Kidney (tissue), 14 donors: ENCODE results near the gene RARG. TPM values are rescaled to one million over a fixed set of nuclear protein-coding genes. Genes with fewer than 3 reads are reported as not detected.

Experiments
- DNase-seq, 5 donors: peaks; one replicate each; pipeline ENCODE4 v3.0.0-alpha.2; 2013 to 2020
- FAIRE-seq: peaks from 2 replicates; lab custom pipeline; 2012; peaks lifted over from hg19 to GRCh38; lab: Jason Lieb, UNC
- H3K27ac ChIP-seq, 2 donors: one replicate each; pipeline ENCODE4 v1.7.0; 2013; ENCODE audit warnings: low read depth in 2 of 2, low read length in 2 of 2, inconsistent platforms in 1 of 2
- H3K27me3 ChIP-seq: one replicate; pipeline ENCODE4 v1.7.1; 2013; ENCODE audit warnings: low read length, inconsistent platforms; ENCODE audit not compliant: control insufficient read depth, insufficient read depth
- H3K36me3 ChIP-seq, 3 donors: one replicate each; pipeline versions ENCODE4 v1.7.0 to v1.7.1; 2013; ENCODE audit warnings: low read length in 3 of 3, control low read depth in 1 of 3, inconsistent platforms in 1 of 3; ENCODE audit not compliant: insufficient read depth in 3 of 3, control insufficient read depth in 2 of 3
- H3K4me1 ChIP-seq, 3 donors: one replicate each; pipeline versions ENCODE4 v1.7.0 to v1.7.1; 2013; ENCODE audit warnings: low read length in 3 of 3, inconsistent platforms in 1 of 3, low read depth in 1 of 3; ENCODE audit not compliant: control insufficient read depth in 2 of 3, insufficient read depth in 2 of 3
- H3K4me3 ChIP-seq, 3 donors: one replicate each; pipeline versions ENCODE4 v1.7.0 to v1.8.1; 2013; ENCODE audit warnings: low read length in 3 of 3, control low read depth in 1 of 3, inconsistent platforms in 1 of 3
- H3K9ac ChIP-seq, 3 donors: one replicate each; pipeline versions ENCODE4 v1.7.0 to v1.7.1; 2013; ENCODE audit warnings: low read length in 3 of 3, control low read depth in 1 of 3, inconsistent platforms in 1 of 3
- H3K9me3 ChIP-seq, 3 donors: one replicate each; pipeline versions ENCODE4 v1.7.0 to v1.7.1; 2013; ENCODE audit warnings: low read length in 3 of 3, control low read depth in 1 of 3, inconsistent platforms in 1 of 3; ENCODE audit not compliant: control insufficient read depth in 2 of 3, insufficient read depth in 1 of 3
- intact Hi-C: fragments of 100-400 bp; cut with DNase I; formaldehyde crosslinking; loops from one replicate; pipeline ENCODE4 v1.11.1; 2022
- polyA plus RNA-seq: library from polyadenylated mRNA; stranded (reverse); fragments of 350-450 nt; fragmentation: Illumina TruSeq; extraction: RNeasy Lipid Tissue Mini Kit (QIAGEN cat#74804); gene quantifications from one replicate; pipeline ENCODE4 v1.2.3, GENCODE V29; 2014; ENCODE audit warnings: low read depth, low replicate concordance; ENCODE audit not compliant: insufficient read depth
- total RNA-seq: library from RNA; stranded (reverse); fragmentation: NEBNext Ultra II Directional; extraction: Animal tissue kit (Norgen Biotek cat#: 25700); gene quantifications from one replicate; pipeline ENCODE4 v1.2.1, GENCODE V29; 2021
- TF ChIP-seq, protein P1 (sequence below): IDR thresholded peaks from 3 replicates; pipeline ENCODE4 v1.5.1; 2012; ENCODE audit warnings: mild to moderate bottlenecking, moderate library complexity, borderline replicate concordance; ENCODE audit not compliant: insufficient read depth; ENCODE audit errors: extremely low read depth
- donor health status: control.
- donor health status: control.
- donor health status: control.
- donor health status: control.
- donor health status: control.
- donor health status: DM: yes; HTN: yes; CAD: no.
- donor health status: Normal renal cell carcinoma (clear cell type).

RARG gene
- total and polyA plus RNA-seq, 2 donors from 2014 or later: 13.2 to 34.1 TPM

DNA sequence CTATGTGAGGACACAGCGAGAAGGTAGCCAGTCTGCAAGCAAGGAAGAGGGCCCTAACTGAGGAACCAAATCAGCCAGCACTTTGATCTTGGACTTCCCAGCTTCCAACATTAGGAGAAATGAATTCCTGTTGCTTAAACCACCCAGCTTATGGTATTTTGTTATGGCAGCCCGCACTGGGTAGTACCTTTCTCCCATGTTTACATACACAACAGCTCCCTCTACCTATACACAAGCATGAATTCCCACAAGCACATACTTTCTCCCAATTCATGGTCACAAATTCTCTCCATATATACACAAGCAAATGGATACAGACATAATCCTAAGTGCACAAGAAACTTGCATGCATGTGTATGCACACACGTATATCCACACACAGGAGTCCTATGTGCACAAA, 32.3 kb downstream of the RARG start:
- H3K36me3 ChIP-seq: no peaks in the 10 kb centered on the region
- no peaks in the 10 kb centered on the region for H3K27me3 ChIP-seq
- DNase-seq (no peak), FAIRE-seq (no peak)
- intact Hi-C loops: loop anchor here (10.0 kb wide), 1 partner anchor 135 kb away; no protein-coding TSS in a partner anchor
- H3K9me3 ChIP-seq: no peaks in the 10 kb centered on the region
- no peak overlapping the region for H3K9ac ChIP-seq
- H3K4me3 ChIP-seq: no peak overlapping the region
- TF ChIP-seq, protein P1, sequence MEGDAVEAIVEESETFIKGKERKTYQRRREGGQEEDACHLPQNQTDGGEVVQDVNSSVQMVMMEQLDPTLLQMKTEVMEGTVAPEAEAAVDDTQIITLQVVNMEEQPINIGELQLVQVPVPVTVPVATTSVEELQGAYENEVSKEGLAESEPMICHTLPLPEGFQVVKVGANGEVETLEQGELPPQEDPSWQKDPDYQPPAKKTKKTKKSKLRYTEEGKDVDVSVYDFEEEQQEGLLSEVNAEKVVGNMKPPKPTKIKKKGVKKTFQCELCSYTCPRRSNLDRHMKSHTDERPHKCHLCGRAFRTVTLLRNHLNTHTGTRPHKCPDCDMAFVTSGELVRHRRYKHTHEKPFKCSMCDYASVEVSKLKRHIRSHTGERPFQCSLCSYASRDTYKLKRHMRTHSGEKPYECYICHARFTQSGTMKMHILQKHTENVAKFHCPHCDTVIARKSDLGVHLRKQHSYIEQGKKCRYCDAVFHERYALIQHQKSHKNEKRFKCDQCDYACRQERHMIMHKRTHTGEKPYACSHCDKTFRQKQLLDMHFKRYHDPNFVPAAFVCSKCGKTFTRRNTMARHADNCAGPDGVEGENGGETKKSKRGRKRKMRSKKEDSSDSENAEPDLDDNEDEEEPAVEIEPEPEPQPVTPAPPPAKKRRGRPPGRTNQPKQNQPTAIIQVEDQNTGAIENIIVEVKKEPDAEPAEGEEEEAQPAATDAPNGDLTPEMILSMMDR: no peak
- no peak overlapping the region for H3K27ac ChIP-seq
- peaks cover 0 to 14% (median 11%) of the 10 kb centered on the region in 3 donors for H3K4me1 ChIP-seq

DNA sequence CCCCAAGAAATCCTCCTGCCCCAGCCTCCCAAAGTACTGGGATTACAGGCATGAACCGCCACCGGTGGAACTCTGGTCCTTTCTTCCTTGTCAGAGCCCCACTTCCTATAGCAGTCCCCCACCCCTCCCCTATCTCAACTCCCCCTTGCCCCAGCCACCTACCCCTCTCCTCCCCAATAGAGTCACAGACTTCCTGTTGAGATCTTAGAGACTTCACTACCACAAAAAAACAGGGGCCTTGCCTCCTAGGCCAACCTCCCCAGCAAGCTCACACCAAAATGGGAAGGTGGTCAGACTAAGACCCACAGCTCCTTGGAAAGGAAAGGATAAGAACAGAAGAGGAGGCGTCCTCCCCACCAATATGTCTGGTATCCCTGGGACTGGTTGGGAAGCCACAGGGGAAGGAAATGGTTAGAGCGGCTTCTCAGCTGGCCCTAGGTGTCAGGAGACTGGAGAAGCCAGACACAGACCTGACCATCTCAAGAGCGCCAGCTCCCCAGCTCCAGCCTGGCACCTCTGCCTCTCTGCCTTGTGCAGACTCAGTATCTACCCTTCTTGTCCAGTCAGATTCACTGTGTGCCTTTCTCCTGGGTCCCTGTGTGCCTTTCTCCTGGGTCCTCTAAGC, 33.4 kb downstream of the RARG start:
- FAIRE-seq: no peak
- H3K4me3 ChIP-seq: no peak overlapping the region
- H3K27me3 ChIP-seq: no peaks in the 10 kb centered on the region
- H3K36me3 ChIP-seq: no peaks in the 10 kb centered on the region
- TF ChIP-seq, protein P1: no peak
- no peaks in the 10 kb centered on the region for H3K9me3 ChIP-seq
- H3K9ac ChIP-seq: no peak overlapping the region
- no peak for DNase-seq
- intact Hi-C loops: loop anchor here (10.0 kb wide), 1 partner anchor 134 kb away; no protein-coding TSS in a partner anchor
- H3K27ac ChIP-seq: no peak overlapping the region
- H3K4me1 ChIP-seq: peaks cover 0 to 14% (median 11%) of the 10 kb centered on the region in 3 donors

DNA sequence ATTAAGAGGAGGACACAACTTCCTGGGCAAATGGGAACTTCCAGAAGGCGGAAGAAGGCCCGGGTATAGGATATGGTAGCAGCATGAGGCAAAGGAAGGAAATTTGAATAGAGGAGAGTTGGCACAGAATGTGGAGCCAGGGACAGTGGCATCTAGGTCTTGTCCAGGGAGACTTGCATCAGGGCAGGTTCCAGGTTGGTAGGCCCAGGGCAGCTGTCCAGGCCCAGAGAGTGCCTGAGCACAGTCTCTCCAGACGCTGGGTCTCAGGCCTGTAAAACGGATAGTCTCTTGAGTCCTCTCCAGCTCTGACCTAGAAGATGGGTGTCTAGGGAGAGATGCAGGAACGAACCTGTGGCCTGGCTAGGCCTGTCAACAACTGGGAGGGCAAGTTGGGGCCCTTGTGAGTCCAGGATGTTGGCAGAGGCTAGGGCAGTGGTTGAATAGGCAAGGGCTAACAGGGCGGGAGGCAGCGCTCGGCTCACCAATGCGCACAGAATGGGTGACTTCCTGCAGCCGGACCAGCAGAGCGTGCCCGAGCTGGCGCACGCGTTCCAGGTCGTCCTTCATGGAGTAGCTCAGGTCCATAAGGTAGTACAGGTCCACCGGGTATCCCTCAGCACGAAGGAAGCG, 34.9 kb downstream of the RARG start:
- Histone ChIP-seq H3K4me1 (peaks cover 0 to 14% (median 11%) of the 10 kb centered on the region in 3 donors), H3K4me3 (peak overlapping the region in 2 of 3 donors; percentile 32 to 48), H3K9ac (peak overlapping the region in 2 of 3 donors; percentile 9 to 31), H3K27me3 (no peaks in the 10 kb centered on the region), H3K9me3 (no peaks in the 10 kb centered on the region), H3K36me3 (no peaks in the 10 kb centered on the region), H3K27ac (peak overlapping the region; percentile 53 to 59)
- FAIRE-seq (no peak), DNase-seq (peak in 1 of 5 donors; percentile 89)
- TF ChIP-seq, protein P1: no peak
- intact Hi-C loops: loop anchor here (10.0 kb wide), 1 partner anchor 132 kb away; no protein-coding TSS in a partner anchor
